ENCODE measurements around the gene COMMD8. TPM values are rescaled to one million over a fixed set of nuclear protein-coding genes. Genes with fewer than 3 reads are reported as not detected.

COMMD8 gene
- total and polyA plus RNA-seq, 10 of the 15 experiments (the other 5 are each of a cell fraction or from before 2014, with no cell fraction given): 27.6 to 156 (median 48.4) TPM

DNA sequence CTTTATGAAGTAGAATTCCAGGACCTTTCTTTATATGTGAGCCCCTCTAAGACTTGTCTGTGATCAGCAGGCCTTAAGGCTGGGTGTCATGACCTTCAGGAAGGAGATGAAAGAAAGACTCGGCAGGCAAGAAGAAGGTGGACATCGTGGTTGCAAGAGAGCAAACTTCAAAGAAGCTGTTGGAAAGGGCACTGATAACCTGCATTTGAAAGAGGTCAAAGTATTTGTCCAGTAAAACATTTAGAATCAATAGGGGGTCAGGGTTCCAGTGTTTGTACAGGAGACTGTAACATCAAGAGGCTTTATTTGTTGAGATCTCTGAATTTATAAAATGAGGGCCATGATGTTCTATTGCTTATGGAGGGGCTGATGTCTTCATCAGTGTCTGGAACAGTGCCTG lies 44.2 kb downstream of the COMMD8 start:
- Histone ChIP-seq H3K79me2 (ENCODE audit: control insufficient read depth, insufficient read depth, low read length) (no peaks in the 10 kb centered on the region), H3K4me3 (no peak overlapping the region), H3K27me3 (replicated peaks in 1 of 2; ENCODE audit: control insufficient read depth in 2 of 2, insufficient read depth in 2 of 2, low read length in 1 of 2) (no peaks in the 10 kb centered on the region), H3K9me3 (replicated peaks; ENCODE audit: control insufficient read depth, insufficient read depth, low read length) (no peaks in the 10 kb centered on the region), H3K4me2 (ENCODE audit: control insufficient read depth, insufficient read depth) (no peak overlapping the region), H3K36me3 (ENCODE audit: control insufficient read depth in 2 of 2, insufficient read depth in 2 of 2, low read length in 1 of 2) (no peaks in the 10 kb centered on the region), H3K4me1 (ENCODE audit: control insufficient read depth, insufficient read depth, low read length) (peaks cover 4% of the 10 kb centered on the region; the same call in 1 of the 2 replicates), H2AFZ (ENCODE audit: control insufficient read depth, low read depth, low read length) (no peak overlapping the region), H4K20me1 (ENCODE audit: control insufficient read depth, insufficient read depth) (no peaks in the 10 kb centered on the region), H3K9ac (ENCODE audit: control insufficient read depth, insufficient read depth, low read length) (no peak overlapping the region), H3K27ac (ENCODE audit: control insufficient read depth, insufficient read depth) (no peak overlapping the region)
- in situ Hi-C loops (cut with MboI) (no loop called here), intact Hi-C loops (cut with micrococcal nuclease; ENCODE audit: unreplicated experiment) (no loop called here)
- BruUV-seq (replicated peaks): no TSS peak
- SMC1A ChIA-PET (ENCODE audit: uncharacterized antibody, unreplicated experiment): no interaction called here
- WGBS (ENCODE audit: insufficient coverage, insufficient replicate concordance, low lambda C conversion rate, missing lambda C conversion rate): 39% methylated on average over 2 of the region's 2 CpGs
- no peak for DNase-seq (ENCODE audit: low read depth, low spot score)
- POLR2A ChIA-PET: no interaction called here
- no peak for ATAC-seq
- RAD21 ChIA-PET (ENCODE audit: unreplicated experiment): no interaction called here
- TF ChIP-seq CBX5 (IDR thresholded peaks at IDR 0.05; ENCODE audit: low read depth) (no peak), BACH1 (IDR thresholded peaks at IDR 0.05; ENCODE audit: borderline replicate concordance) (no peak), ZNF384 (IDR thresholded peaks at IDR 0.05; ENCODE audit: borderline replicate concordance, low read depth, low read length) (no peak), RELA (IDR thresholded peaks at IDR 0.05; ENCODE audit: borderline replicate concordance, partially characterized antibody) (no peak), ZBTB40 (IDR thresholded peaks at IDR 0.05; ENCODE audit: borderline replicate concordance) (no peak), LARP7 (IDR thresholded peaks at IDR 0.05) (no peak), GATAD2B (conservative IDR thresholded peaks at IDR 0.05; ENCODE audit: low read depth) (no peak), IKZF2 (IDR thresholded peaks at IDR 0.05) (no peak), CREB1 (IDR thresholded peaks at IDR 0.05; ENCODE audit: low read depth) (no peak)
- TF ChIP-seq, protein P1, sequence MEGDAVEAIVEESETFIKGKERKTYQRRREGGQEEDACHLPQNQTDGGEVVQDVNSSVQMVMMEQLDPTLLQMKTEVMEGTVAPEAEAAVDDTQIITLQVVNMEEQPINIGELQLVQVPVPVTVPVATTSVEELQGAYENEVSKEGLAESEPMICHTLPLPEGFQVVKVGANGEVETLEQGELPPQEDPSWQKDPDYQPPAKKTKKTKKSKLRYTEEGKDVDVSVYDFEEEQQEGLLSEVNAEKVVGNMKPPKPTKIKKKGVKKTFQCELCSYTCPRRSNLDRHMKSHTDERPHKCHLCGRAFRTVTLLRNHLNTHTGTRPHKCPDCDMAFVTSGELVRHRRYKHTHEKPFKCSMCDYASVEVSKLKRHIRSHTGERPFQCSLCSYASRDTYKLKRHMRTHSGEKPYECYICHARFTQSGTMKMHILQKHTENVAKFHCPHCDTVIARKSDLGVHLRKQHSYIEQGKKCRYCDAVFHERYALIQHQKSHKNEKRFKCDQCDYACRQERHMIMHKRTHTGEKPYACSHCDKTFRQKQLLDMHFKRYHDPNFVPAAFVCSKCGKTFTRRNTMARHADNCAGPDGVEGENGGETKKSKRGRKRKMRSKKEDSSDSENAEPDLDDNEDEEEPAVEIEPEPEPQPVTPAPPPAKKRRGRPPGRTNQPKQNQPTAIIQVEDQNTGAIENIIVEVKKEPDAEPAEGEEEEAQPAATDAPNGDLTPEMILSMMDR (IDR thresholded peaks at IDR 0.05 in 2 of 3, conservative IDR thresholded peaks at IDR 0.05 in 1 of 3; ENCODE audit: control insufficient read depth in 2 of 3, extremely low read depth in 1 of 3, insufficient read depth in 1 of 3, low read depth in 3 of 3, low read length in 3 of 3): no peak
- CTCF ChIA-PET: no interaction called here
- no peak for FAIRE-seq
